ENCODE results near the gene TMEM134. TPM values are rescaled to one million over a fixed set of nuclear protein-coding genes. Genes with fewer than 3 reads are reported as not detected.

Gene TMEM134
- total and polyA plus RNA-seq, 9 of the 15 experiments (the other 6 are each of a cell fraction or from before 2014, with no cell fraction given): 0.63 to 48.4 (median 10.7) TPM

DNA sequence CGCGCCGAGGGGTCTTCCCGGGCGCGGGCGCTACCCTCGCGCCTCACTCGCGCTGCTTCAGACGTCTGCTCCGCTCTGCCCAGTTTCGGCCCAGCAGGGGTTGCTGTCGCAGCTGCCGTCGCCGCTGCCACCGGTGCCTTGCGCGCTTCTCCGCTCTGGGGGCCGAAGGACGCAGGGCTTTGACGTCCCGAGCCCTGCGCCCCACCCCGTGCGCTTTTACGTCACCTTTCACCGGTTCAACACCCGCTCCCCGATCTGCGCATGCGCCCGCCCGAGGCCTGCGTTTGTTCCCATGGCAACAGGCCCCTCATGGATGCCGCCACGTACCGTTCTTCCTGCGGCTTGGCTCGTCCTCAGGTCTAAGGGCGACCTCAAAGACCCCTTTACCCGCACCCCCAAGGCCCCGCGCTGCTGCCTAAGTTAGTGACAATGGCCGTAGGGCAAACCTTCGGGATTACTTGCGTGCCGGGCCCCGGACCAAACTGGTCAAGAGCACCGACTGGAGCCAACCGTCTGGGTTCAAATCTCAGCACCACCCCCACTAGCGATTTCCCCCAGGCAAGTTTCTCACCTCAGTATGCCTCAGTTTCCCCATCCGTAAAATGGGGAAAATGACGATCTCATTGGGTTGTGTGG lies 39.6 kb upstream of the TMEM134 start (continued):
- no peak for TF ChIP-seq PCBP2 (IDR thresholded peaks at IDR 0.05; ENCODE audit: low read depth, low read length, poor library complexity, severe bottlenecking)
- TF ChIP-seq U2AF2 (optimal IDR thresholded peaks at IDR 0.05; ENCODE audit: low read depth, low read length): no peak
- no peak for TF ChIP-seq KLF10 (CRISPR knock-in tag; IDR thresholded peaks at IDR 0.05)
- peak; percentile 33 to 53; a peak in 2 of 4 replicates for TF ChIP-seq TBL1XR1 (IDR thresholded peaks at IDR 0.05; ENCODE audit: low read length in 2 of 2)
- TF ChIP-seq LARP7 (IDR thresholded peaks at IDR 0.05): no peak
- TF ChIP-seq ASH1L (IDR thresholded peaks at IDR 0.05; ENCODE audit: borderline replicate concordance, low read depth, partially characterized antibody): no peak
- TF ChIP-seq, protein P1, sequence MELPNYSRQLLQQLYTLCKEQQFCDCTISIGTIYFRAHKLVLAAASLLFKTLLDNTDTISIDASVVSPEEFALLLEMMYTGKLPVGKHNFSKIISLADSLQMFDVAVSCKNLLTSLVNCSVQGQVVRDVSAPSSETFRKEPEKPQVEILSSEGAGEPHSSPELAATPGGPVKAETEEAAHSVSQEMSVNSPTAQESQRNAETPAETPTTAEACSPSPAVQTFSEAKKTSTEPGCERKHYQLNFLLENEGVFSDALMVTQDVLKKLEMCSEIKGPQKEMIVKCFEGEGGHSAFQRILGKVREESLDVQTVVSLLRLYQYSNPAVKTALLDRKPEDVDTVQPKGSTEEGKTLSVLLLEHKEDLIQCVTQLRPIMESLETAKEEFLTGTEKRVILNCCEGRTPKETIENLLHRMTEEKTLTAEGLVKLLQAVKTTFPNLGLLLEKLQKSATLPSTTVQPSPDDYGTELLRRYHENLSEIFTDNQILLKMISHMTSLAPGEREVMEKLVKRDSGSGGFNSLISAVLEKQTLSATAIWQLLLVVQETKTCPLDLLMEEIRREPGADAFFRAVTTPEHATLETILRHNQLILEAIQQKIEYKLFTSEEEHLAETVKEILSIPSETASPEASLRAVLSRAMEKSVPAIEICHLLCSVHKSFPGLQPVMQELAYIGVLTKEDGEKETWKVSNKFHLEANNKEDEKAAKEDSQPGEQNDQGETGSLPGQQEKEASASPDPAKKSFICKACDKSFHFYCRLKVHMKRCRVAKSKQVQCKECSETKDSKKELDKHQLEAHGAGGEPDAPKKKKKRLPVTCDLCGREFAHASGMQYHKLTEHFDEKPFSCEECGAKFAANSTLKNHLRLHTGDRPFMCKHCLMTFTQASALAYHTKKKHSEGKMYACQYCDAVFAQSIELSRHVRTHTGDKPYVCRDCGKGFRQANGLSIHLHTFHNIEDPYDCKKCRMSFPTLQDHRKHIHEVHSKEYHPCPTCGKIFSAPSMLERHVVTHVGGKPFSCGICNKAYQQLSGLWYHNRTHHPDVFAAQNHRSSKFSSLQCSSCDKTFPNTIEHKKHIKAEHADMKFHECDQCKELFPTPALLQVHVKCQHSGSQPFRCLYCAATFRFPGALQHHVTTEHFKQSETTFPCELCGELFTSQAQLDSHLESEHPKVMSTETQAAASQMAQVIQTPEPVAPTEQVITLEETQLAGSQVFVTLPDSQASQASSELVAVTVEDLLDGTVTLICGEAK (IDR thresholded peaks at IDR 0.05): no peak
- TF ChIP-seq, protein P1 (CRISPR knock-in tag; IDR thresholded peaks at IDR 0.05): no peak
- peak in 1 of 2 experiments; percentile 96; a peak in 2 of 4 replicates for TF ChIP-seq CSDE1 (IDR thresholded peaks at IDR 0.05)
- no peak for TF ChIP-seq NFYB (IDR thresholded peaks at IDR 0.05; ENCODE audit: extremely low read depth, insufficient read length)

Measured in K562 (cell line).